SK-N-SH treated with all-trans-retinoic acid at 6 μM for 48 hours (cell line): Measurements from ENCODE around the gene COMT.

Experiments
- ARNTL ChIP-seq: fragments of 450-650 bp; formaldehyde crosslinking; IDR thresholded peaks from 2 replicates; pipeline ENCODE4 v1.5.0; 2020; ENCODE audit warnings: low read depth, mild to moderate bottlenecking, moderate library complexity, borderline replicate concordance
- BACH2 ChIP-seq: fragments of 250-450 bp; sonication (Bioruptor Pico); IDR thresholded peaks from 2 replicates; pipeline ENCODE4 v1.9.0; 2021; ENCODE audit warnings: mild to moderate bottlenecking, borderline replicate concordance
- CREB5 ChIP-seq: fragments of 250-450 bp; sonication (Bioruptor Pico); IDR thresholded peaks from 2 replicates; pipeline ENCODE4 v1.5.1; 2020; ENCODE audit warnings: low read depth, mild to moderate bottlenecking, moderate library complexity
- CSRNP3 ChIP-seq: fragments of 250-450 bp; sonication (Bioruptor Pico); IDR thresholded peaks from 2 replicates; pipeline ENCODE4 v1.5.1; 2021; ENCODE audit warnings: mild to moderate bottlenecking, moderate library complexity
- PATZ1 ChIP-seq: fragments of 250-450 bp; sonication (Bioruptor Pico); IDR thresholded peaks from 2 replicates; pipeline ENCODE4 v1.8.0; 2020; ENCODE audit warnings: mild to moderate bottlenecking, moderate library complexity, borderline replicate concordance
- PPARA ChIP-seq: fragments of 250-450 bp; sonication (Bioruptor Pico); IDR thresholded peaks from 2 replicates; pipeline ENCODE4 v1.5.0; 2020; ENCODE audit warnings: mild to moderate bottlenecking, borderline replicate concordance
- RARB ChIP-seq: fragments of 250-450 bp; sonication (Bioruptor Pico); IDR thresholded peaks from 2 replicates; pipeline ENCODE4 v1.8.0; 2021; ENCODE audit warnings: mild to moderate bottlenecking, moderate library complexity
- ZFP3 ChIP-seq: fragments of 250-450 bp; sonication (Bioruptor Pico); IDR thresholded peaks from 2 replicates; pipeline ENCODE4 v1.5.0; 2020; ENCODE audit warnings: mild to moderate bottlenecking, moderate library complexity
- ZFP30 ChIP-seq: fragments of 450-650 bp; formaldehyde crosslinking; IDR thresholded peaks from 2 replicates; pipeline ENCODE4 v1.5.0; 2022; ENCODE audit warnings: mild to moderate bottlenecking, moderate library complexity

GRCh38 chr22:20017622-20017958, 76.0 kb downstream of the COMT start:
- TF ChIP-seq BACH2 (CRISPR knock-in tag) (no peak), ARNTL (CRISPR knock-in tag) (no peak), PPARA (CRISPR knock-in tag) (no peak), PATZ1 (no peak), CSRNP3 (no peak), ZFP3 (CRISPR knock-in tag) (no peak), RARB (no peak), CREB5 (CRISPR knock-in tag) (no peak), ZFP30 (CRISPR knock-in tag) (no peak)
